Panc1 (cell line): ENCODE measurements around the gene THOC2. TPM values are rescaled to one million over a fixed set of nuclear protein-coding genes. Genes with fewer than 3 reads are reported as not detected.
"Not testable (repeated sequence)": the region's sequence is repeated elsewhere in the genome, so short reads cannot be mapped to it uniquely, and the experiment has no call there.

Experiments used
- ATAC-seq: fragments of 200-7000 bp; cut with Tn5 transposase; 2 replicates; pipeline ENCODE4 v1.9.1; 2020; ENCODE audit warnings: mild to moderate bottlenecking, moderate library complexity
- BruUV-seq: library from RNA; stranded (reverse); fragments of 400-500 nt; replicated peaks from 2 replicates; lab custom pipeline; 2021; lab: Mats Ljungman, UMichigan
- CTCF ChIA-PET: fragments of 300-600 bp; sonication (Branson Sonifier 250); formaldehyde crosslinking; loops from one replicate; lab custom pipeline; 2022; ENCODE audit warnings: antibody characterized with exemption; lab: Charles Lee
- POLR2A ChIA-PET: fragments of 300-600 bp; sonication (Branson Sonifier 250); formaldehyde crosslinking; loops from one replicate; lab custom pipeline; 2022; ENCODE audit warnings: antibody characterized with exemption; lab: Charles Lee
- DNase-seq: peaks from one replicate; pipeline ENCODE4 v3.0.0-alpha.2; 2010; ENCODE audit warnings: low read depth, low spot score
- H3K27ac ChIP-seq: 2 replicates; pipeline ENCODE4 v1.5.1; 2011; ENCODE audit warnings: mild to moderate bottlenecking, low read length, inconsistent platforms
- H3K27me3 ChIP-seq: fragments of 200-500 bp; sonication (Bioruptor generic); 2 replicates; pipeline ENCODE4 v1.6.0; 2014; ENCODE audit warnings: low read length, inconsistent platforms; ENCODE audit not compliant: control insufficient read depth, insufficient read depth
- H3K36me3 ChIP-seq: fragments of 200-500 bp; sonication (Bioruptor generic); 2 replicates; pipeline ENCODE4 v1.5.1; 2014; ENCODE audit warnings: inconsistent platforms, mild to moderate bottlenecking, low read length, moderate library complexity; ENCODE audit not compliant: control insufficient read depth, insufficient read depth
- H3K4me1 ChIP-seq: 2 replicates; pipeline ENCODE4 v1.5.1; 2011; ENCODE audit warnings: inconsistent platforms, mild to moderate bottlenecking, low read length, moderate library complexity; ENCODE audit not compliant: control insufficient read depth, insufficient read depth
- H3K4me3 ChIP-seq, 2 experiments: 2 replicates each; pipeline ENCODE4 v1.5.1; 2011 to 2012; ENCODE audit warnings: low read depth in 2 of 2, low read length in 2 of 2, mild to moderate bottlenecking in 2 of 2, inconsistent platforms in 1 of 2, moderate library complexity in 1 of 2
- H3K9me3 ChIP-seq: fragments of 200-500 bp; sonication (Bioruptor generic); 2 replicates; pipeline ENCODE4 v1.5.1; 2014; ENCODE audit warnings: low read depth, mild to moderate bottlenecking, inconsistent platforms, low read length, moderate library complexity; ENCODE audit not compliant: control insufficient read depth, insufficient read depth
- POLR2AphosphoS5 ChIP-seq: IDR thresholded peaks from 2 replicates; pipeline ENCODE4 v1.6.1; 2012; ENCODE audit warnings: mild to moderate bottlenecking, low read depth, low read length, moderate library complexity
- SIN3A ChIP-seq: IDR thresholded peaks from 2 replicates; pipeline ENCODE4 v1.6.1; 2012; ENCODE audit warnings: low read depth, mild to moderate bottlenecking, low read length, moderate library complexity, borderline replicate concordance; ENCODE audit not compliant: insufficient read depth
- TCF7L2 ChIP-seq: IDR thresholded peaks from 2 replicates; pipeline ENCODE4 v1.6.1; 2011; ENCODE audit warnings: mild to moderate bottlenecking, low read depth, low read length, inconsistent platforms
- in situ Hi-C: cut with HindIII; loops from 2 replicates; pipeline ENCODE4 v1.10.0; 2016; ENCODE audit warnings: low sequenced_read_pairs, low pct_unique_long_range_greater_than_20kb
- intact Hi-C: fragments of 100-400 bp; cut with micrococcal nuclease; formaldehyde crosslinking; loops from one replicate; pipeline ENCODE4 v1.10.0; 2022; ENCODE audit not compliant: unreplicated experiment
- total RNA-seq: library from RNA; stranded (reverse); gene quantifications from one replicate; pipeline ENCODE4 v1.2.1, GENCODE V29; 2021; ENCODE audit not compliant: unreplicated experiment
- TF ChIP-seq, protein P1 (sequence below), 2 experiments: IDR thresholded peaks; 2 replicates each; pipeline ENCODE4 v1.6.1; 2011 to 2012; ENCODE audit warnings: low read depth in 2 of 2, control low read depth in 1 of 2, low read length in 1 of 2, mild to moderate bottlenecking in 1 of 2, moderate library complexity in 1 of 2; ENCODE audit not compliant: insufficient read depth in 1 of 2
- TF ChIP-seq, protein P2 (sequence below): fragments of 450-650 bp; IDR thresholded peaks from 2 replicates; pipeline ENCODE4 v1.5.1; 2017; ENCODE audit warnings: mild to moderate bottlenecking

The THOC2 gene
- total RNA-seq, 1 experiment from 2014 or later = 194 TPM

DNA sequence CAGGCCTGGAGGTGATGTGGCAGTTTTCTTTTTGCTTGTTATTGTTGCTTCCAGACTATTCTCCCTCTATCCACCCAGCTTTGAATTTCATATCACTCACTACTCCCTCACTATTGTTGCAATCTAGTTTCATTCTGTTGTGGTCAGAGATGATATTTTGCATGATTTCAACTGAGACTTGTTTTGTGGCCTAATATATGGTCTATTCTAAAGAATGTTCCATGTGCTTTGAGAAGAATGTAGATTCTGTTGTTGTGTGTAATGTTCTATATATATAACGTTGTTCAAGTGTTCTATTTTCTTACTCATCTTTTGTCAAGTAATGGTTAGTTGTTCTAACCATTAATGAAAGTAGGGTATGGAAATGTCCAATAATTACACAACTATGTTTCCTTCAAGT lies 59.0 kb downstream of the THOC2 start:
- TF ChIP-seq, protein P1, sequence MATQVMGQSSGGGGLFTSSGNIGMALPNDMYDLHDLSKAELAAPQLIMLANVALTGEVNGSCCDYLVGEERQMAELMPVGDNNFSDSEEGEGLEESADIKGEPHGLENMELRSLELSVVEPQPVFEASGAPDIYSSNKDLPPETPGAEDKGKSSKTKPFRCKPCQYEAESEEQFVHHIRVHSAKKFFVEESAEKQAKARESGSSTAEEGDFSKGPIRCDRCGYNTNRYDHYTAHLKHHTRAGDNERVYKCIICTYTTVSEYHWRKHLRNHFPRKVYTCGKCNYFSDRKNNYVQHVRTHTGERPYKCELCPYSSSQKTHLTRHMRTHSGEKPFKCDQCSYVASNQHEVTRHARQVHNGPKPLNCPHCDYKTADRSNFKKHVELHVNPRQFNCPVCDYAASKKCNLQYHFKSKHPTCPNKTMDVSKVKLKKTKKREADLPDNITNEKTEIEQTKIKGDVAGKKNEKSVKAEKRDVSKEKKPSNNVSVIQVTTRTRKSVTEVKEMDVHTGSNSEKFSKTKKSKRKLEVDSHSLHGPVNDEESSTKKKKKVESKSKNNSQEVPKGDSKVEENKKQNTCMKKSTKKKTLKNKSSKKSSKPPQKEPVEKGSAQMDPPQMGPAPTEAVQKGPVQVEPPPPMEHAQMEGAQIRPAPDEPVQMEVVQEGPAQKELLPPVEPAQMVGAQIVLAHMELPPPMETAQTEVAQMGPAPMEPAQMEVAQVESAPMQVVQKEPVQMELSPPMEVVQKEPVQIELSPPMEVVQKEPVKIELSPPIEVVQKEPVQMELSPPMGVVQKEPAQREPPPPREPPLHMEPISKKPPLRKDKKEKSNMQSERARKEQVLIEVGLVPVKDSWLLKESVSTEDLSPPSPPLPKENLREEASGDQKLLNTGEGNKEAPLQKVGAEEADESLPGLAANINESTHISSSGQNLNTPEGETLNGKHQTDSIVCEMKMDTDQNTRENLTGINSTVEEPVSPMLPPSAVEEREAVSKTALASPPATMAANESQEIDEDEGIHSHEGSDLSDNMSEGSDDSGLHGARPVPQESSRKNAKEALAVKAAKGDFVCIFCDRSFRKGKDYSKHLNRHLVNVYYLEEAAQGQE (IDR thresholded peaks at IDR 0.05; ENCODE audit: insufficient read depth in 1 of 2, low read depth in 2 of 2, low read length in 1 of 2) = no peak
- TF ChIP-seq POLR2AphosphoS5 (no peak), TCF7L2 (no peak), SIN3A (no peak)
- TF ChIP-seq, protein P2, sequence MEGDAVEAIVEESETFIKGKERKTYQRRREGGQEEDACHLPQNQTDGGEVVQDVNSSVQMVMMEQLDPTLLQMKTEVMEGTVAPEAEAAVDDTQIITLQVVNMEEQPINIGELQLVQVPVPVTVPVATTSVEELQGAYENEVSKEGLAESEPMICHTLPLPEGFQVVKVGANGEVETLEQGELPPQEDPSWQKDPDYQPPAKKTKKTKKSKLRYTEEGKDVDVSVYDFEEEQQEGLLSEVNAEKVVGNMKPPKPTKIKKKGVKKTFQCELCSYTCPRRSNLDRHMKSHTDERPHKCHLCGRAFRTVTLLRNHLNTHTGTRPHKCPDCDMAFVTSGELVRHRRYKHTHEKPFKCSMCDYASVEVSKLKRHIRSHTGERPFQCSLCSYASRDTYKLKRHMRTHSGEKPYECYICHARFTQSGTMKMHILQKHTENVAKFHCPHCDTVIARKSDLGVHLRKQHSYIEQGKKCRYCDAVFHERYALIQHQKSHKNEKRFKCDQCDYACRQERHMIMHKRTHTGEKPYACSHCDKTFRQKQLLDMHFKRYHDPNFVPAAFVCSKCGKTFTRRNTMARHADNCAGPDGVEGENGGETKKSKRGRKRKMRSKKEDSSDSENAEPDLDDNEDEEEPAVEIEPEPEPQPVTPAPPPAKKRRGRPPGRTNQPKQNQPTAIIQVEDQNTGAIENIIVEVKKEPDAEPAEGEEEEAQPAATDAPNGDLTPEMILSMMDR = no peak
- no peak for DNase-seq
- Histone ChIP-seq H3K4me1 (no peaks in the 10 kb centered on the region), H3K9me3 (no peaks in the 10 kb centered on the region), H3K27ac (no peak overlapping the region), H3K36me3 (peaks cover 16% of the 10 kb centered on the region), H3K27me3 (no peaks in the 10 kb centered on the region), H3K4me3 (no peak overlapping the region)
- ATAC-seq = no peak
- ChIA-PET CTCF (no interaction called here), POLR2A (no interaction called here)
- no TSS peak for BruUV-seq
- intact Hi-C loops = no loop called here
- in situ Hi-C loops = no loop called here

DNA sequence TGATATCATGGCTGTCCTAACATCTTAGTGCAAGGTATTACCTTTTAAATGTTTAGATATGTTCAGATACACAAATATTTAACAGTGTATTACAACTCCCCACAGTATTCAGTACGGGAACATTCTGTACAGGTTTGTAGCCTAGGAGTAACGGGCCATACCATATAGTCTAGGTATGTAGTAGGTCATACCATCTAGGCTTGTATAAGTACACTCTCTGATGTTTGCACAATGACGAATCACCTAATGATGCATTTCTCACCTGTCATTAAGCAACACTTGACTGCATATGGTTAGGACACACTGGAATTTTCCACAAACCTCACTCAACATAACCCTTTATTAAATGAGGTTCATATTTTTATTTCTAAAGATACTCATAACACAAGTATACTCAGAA lies 67.7 kb downstream of the THOC2 start:
- H3K36me3 ChIP-seq = peaks cover 14% of the 10 kb centered on the region
- intact Hi-C loops (no loop called here), in situ Hi-C loops (no loop called here)
- H3K4me3 ChIP-seq = no peak overlapping the region
- H3K27ac ChIP-seq = peak overlapping the region; percentile 48
- peak; percentile 94 for ATAC-seq
- no peaks in the 10 kb centered on the region for H3K9me3 ChIP-seq
- H3K4me1 ChIP-seq = peaks cover 12% of the 10 kb centered on the region
- DNase-seq = peak; percentile 77
- TF ChIP-seq, protein P2 = no peak
- TF ChIP-seq SIN3A (no peak), TCF7L2 (no peak), POLR2AphosphoS5 (no peak)
- TF ChIP-seq, protein P1 (IDR thresholded peaks at IDR 0.05; ENCODE audit: insufficient read depth in 1 of 2, low read depth in 2 of 2, low read length in 1 of 2) = no peak
- no peaks in the 10 kb centered on the region for H3K27me3 ChIP-seq
- ChIA-PET POLR2A (no interaction called here), CTCF (no interaction called here)
- BruUV-seq = no TSS peak

DNA sequence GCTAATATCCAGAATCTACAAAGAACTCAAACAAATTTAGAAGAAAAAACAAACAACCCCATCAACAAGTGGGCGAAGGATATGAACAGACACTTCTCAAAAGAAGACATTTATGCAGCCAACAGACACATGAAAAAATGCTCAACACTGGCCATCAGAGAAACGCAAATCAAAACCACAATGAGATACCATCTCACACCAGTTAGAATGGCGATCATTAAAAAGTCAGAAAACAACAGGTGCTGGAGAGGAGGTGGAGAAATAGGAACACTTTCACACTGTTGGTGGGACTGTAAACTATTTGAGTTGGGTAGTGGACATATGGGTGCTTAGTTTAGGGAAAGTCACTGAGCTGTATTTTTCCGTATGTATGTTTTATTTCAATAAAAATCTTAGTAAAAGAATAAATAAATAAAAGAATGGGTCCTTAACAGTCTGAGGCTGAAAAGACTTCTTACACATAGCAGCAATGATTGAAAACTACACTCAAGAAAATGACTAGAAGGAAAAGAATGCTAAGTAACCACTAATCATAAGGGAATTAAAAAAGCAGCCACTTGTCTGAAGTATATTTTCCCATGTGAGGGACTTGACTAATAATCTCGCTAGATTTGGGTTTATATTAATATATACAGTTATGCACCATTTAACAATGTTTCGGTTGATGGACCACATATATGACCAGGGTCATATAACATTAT lies 68.2 kb downstream of the THOC2 start:
- H3K9me3 ChIP-seq, H3K4me3 ChIP-seq, in situ Hi-C loops, CTCF ChIA-PET, intact Hi-C loops, DNase-seq, BruUV-seq, POLR2A ChIA-PET, H3K27me3 ChIP-seq: not testable (repeated sequence)
- 0 out of 2 replicates have a peak, but pooled peaks have one; percentile 45 for ATAC-seq
- H3K27ac ChIP-seq = peak overlapping the region; percentile 48; the same call in 1 of the 2 replicates
- peaks cover 14% of the 10 kb centered on the region for H3K36me3 ChIP-seq
- peaks cover 12% of the 10 kb centered on the region for H3K4me1 ChIP-seq
